HepG2 (cell line): ENCODE results near the gene TOMM20. TPM values are rescaled to one million over a fixed set of nuclear protein-coding genes. Genes with fewer than 3 reads are reported as not detected.

Source experiments
- ARHGAP35 ChIP-seq: sonication (generic); formaldehyde crosslinking; IDR thresholded peaks from 2 replicates; pipeline ENCODE4 v1.9.0; 2022; ENCODE audit warnings: mild to moderate bottlenecking, inconsistent platforms, moderate library complexity, missing genetic modification reagents, borderline replicate concordance
- CREM ChIP-seq, 2 experiments: sonication (generic) in 1 of 2; formaldehyde crosslinking in 1 of 2; IDR thresholded peaks; 2 replicates each; pipeline versions ENCODE4 v1.4.0 to v1.6.1; 2016 to 2020; ENCODE audit warnings: antibody characterized with exemption in 1 of 2, mild to moderate bottlenecking in 1 of 2, missing genetic modification reagents in 1 of 2
- GLI4 ChIP-seq: sonication (generic); formaldehyde crosslinking; IDR thresholded peaks from 2 replicates; pipeline ENCODE4 v1.5.1; 2020; ENCODE audit warnings: missing genetic modification reagents, mild to moderate bottlenecking, moderate library complexity, borderline replicate concordance
- IKZF1 ChIP-seq: fragments of 450-650 bp; IDR thresholded peaks from 2 replicates; pipeline ENCODE4 v1.7.1; 2016
- KLF6 ChIP-seq: IDR thresholded peaks from 2 replicates; pipeline ENCODE4 v1.8.0; 2016; ENCODE audit warnings: missing biosample characterization, missing genetic modification reagents
- NCOA1 ChIP-seq: sonication (generic); formaldehyde crosslinking; IDR thresholded peaks from 2 replicates; pipeline ENCODE4 v1.9.0; 2021; ENCODE audit warnings: missing genetic modification reagents
- POLR2A ChIP-seq, 2 experiments: IDR thresholded peaks; 2 replicates each; pipeline ENCODE4 v1.6.1; 2011; ENCODE audit warnings: low read depth in 2 of 2, low read length in 2 of 2, mild to moderate bottlenecking in 1 of 2, moderate library complexity in 1 of 2; ENCODE audit not compliant: insufficient read depth in 1 of 2
- RFX1 ChIP-seq: fragments of 450-650 bp; IDR thresholded peaks from 2 replicates; pipeline ENCODE4 v1.6.1; 2017
- RFX3 ChIP-seq: IDR thresholded peaks from 2 replicates; pipeline ENCODE4 v1.6.1; 2016; ENCODE audit warnings: missing biosample characterization, missing genetic modification reagents
- RNF219 ChIP-seq: sonication (generic); formaldehyde crosslinking; IDR thresholded peaks from 2 replicates; pipeline ENCODE4 v1.5.0; 2020; ENCODE audit warnings: mild to moderate bottlenecking, missing genetic modification reagents
- TBP ChIP-seq: sonication (generic); formaldehyde crosslinking; IDR thresholded peaks from 2 replicates; pipeline ENCODE4 v1.5.0; 2020; ENCODE audit warnings: missing genetic modification reagents
- TBX2 ChIP-seq: sonication (generic); formaldehyde crosslinking; IDR thresholded peaks from 2 replicates; pipeline ENCODE4 v1.5.0; 2020; ENCODE audit warnings: missing genetic modification reagents, mild to moderate bottlenecking, borderline replicate concordance
- ZFP36 ChIP-seq: fragments of 150-350 bp; IDR thresholded peaks from 2 replicates; pipeline ENCODE4 v1.6.1; 2018; ENCODE audit warnings: borderline replicate concordance, low read length, low read depth; ENCODE audit not compliant: partially characterized antibody
- ZFP62 ChIP-seq: sonication (generic); formaldehyde crosslinking; IDR thresholded peaks from 2 replicates; pipeline ENCODE4 v1.4.0; 2020; ENCODE audit warnings: missing genetic modification reagents
- ZNF142 ChIP-seq: sonication (generic); formaldehyde crosslinking; IDR thresholded peaks from 2 replicates; pipeline ENCODE4 v1.4.0; 2020; ENCODE audit warnings: missing genetic modification reagents
- ZNF432 ChIP-seq: sonication (generic); formaldehyde crosslinking; IDR thresholded peaks from 2 replicates; pipeline ENCODE4 v1.5.0; 2020; ENCODE audit warnings: missing genetic modification reagents, mild to moderate bottlenecking, borderline replicate concordance
- ZNF773 ChIP-seq: sonication (generic); formaldehyde crosslinking; IDR thresholded peaks from 2 replicates; pipeline ENCODE4 v1.4.0; 2020; ENCODE audit warnings: missing genetic modification reagents, borderline replicate concordance
- polyA plus RNA-seq, 8 experiments: library from polyadenylated mRNA; depleted of rRNA in 3 of 8; stranded (reverse) in 7 of 8; unstranded in 1 of 8; fragments of >200 nt; fragmentation: Illumina TruSeq in 4 of 8; extraction: Trizol in 4 of 8; gene quantifications; 2 replicates each; pipeline versions ENCODE4 v1.2.1 to v1.2.3, GENCODE V29; 2011 to 2016; ENCODE audit warnings: low read depth in 4 of 8, missing spikeins in 1 of 8, mixed read lengths in 1 of 8; ENCODE audit not compliant: insufficient read depth in 1 of 8
- total RNA-seq, 5 experiments: library from RNA; depleted of rRNA; stranded (reverse); fragments of >200 nt; fragmentation: Illumina TruSeq; extraction: Trizol; gene quantifications; 2 replicates each; pipeline ENCODE4 v1.2.3, GENCODE V29; 2016; ENCODE audit warnings: low read depth in 1 of 5
- TF ChIP-seq, protein P1 (sequence below): IDR thresholded peaks from 2 replicates; pipeline ENCODE4 v1.6.1; 2016; ENCODE audit warnings: mild to moderate bottlenecking, missing biosample characterization, missing genetic modification reagents
- TF ChIP-seq, protein P2 (sequence below): sonication (generic); formaldehyde crosslinking; IDR thresholded peaks from 2 replicates; pipeline ENCODE4 v1.4.0; 2020; ENCODE audit warnings: missing genetic modification reagents, mild to moderate bottlenecking, borderline replicate concordance

The TOMM20 gene
- total and polyA plus RNA-seq, 2 of the 13 experiments (the other 11 are each of a cell fraction or from before 2014, with no cell fraction given) = 153 to 376 TPM

DNA sequence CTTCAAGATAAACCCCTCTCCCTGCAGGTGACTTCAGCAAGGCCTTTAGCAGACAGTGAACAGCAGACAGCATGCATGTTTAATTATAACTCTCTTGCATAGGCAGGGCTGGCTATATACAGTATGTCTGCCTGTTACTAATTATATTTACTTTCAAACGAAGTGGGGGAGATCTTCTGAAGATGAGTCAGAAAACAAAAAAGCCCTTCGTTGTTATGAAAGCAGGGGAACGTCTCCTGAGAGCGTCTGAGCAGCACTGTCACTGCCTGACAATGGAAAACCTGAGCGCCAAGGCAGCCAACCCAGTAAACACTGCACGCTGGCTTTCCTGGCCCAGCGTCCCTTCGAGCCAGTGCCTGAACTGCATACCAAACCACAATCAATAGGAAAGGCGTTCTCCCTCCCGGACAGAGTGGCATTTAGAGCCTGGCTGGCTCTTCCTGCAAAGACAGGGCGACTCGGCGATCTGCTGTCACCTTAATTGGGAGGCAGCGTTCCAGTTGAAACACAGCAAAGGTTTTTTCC, 54.1 kb downstream of the TOMM20 start (continued):
- no peak for TF ChIP-seq RNF219
- no peak for TF ChIP-seq IKZF1
- no peak for TF ChIP-seq TBP (CRISPR knock-in tag)
- no peak for TF ChIP-seq ZFP36
- TF ChIP-seq KLF6 (CRISPR knock-in tag) = no peak
- no peak for TF ChIP-seq ZNF773 (CRISPR knock-in tag)
- 0 out of 2 replicates have a peak, but pooled peaks have one; percentile 6 for TF ChIP-seq ZNF432 (CRISPR knock-in tag)
- TF ChIP-seq ARHGAP35 = no peak; the same call in 1 of the 2 replicates
- TF ChIP-seq TBX2 (CRISPR knock-in tag) = no peak; the same call in 1 of the 2 replicates
- peak in 1 of 2 experiments; percentile 48; a peak in 1 of 4 replicates for TF ChIP-seq POLR2A (IDR thresholded peaks at IDR 0.05; ENCODE audit: insufficient read depth in 1 of 2, low read depth in 2 of 2, low read length in 2 of 2)
- TF ChIP-seq, protein P1, sequence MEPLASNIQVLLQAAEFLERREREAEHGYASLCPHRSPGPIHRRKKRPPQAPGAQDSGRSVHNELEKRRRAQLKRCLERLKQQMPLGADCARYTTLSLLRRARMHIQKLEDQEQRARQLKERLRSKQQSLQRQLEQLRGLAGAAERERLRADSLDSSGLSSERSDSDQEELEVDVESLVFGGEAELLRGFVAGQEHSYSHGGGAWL (CRISPR knock-in tag) = no peak
- TF ChIP-seq, protein P2, sequence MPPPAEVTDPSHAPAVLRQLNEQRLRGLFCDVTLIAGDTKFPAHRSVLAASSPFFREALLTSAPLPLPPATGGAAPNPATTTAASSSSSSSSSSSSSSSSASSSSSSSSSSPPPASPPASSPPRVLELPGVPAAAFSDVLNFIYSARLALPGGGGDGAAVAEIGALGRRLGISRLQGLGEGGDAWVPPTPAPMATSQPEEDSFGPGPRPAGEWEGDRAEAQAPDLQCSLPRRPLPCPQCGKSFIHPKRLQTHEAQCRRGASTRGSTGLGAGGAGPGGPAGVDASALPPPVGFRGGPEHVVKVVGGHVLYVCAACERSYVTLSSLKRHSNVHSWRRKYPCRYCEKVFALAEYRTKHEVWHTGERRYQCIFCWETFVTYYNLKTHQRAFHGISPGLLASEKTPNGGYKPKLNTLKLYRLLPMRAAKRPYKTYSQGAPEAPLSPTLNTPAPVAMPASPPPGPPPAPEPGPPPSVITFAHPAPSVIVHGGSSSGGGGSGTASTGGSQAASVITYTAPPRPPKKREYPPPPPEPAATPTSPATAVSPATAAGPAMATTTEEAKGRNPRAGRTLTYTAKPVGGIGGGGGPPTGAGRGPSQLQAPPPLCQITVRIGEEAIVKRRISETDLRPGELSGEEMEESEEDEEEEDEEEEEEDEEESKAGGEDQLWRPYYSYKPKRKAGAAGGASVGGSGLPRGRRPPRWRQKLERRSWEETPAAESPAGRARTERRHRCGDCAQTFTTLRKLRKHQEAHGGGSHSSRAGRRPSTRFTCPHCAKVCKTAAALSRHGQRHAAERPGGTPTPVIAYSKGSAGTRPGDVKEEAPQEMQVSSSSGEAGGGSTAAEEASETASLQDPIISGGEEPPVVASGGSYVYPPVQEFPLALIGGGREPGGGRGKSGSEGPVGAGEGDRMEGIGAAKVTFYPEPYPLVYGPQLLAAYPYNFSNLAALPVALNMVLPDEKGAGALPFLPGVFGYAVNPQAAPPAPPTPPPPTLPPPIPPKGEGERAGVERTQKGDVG (CRISPR knock-in tag) = no peak
- TF ChIP-seq RFX3 (CRISPR knock-in tag) = no peak
- peak; percentile 4; the same call in 1 of the 2 replicates for TF ChIP-seq NCOA1 (CRISPR knock-in tag)
- TF ChIP-seq RFX1 = no peak
- no peak; the same call in 1 of the 2 replicates for TF ChIP-seq CREM (IDR thresholded peaks at IDR 0.05)
- no peak for TF ChIP-seq CREM (CRISPR knock-in tag; IDR thresholded peaks at IDR 0.05)
- TF ChIP-seq ZNF142 (CRISPR knock-in tag) = no peak
- TF ChIP-seq GLI4 (CRISPR knock-in tag) = no peak
- TF ChIP-seq ZFP62 (CRISPR knock-in tag) = no peak
